Measurements from ENCODE around the gene KIAA1586.
"Not testable (repeated sequence)": the region's sequence is repeated elsewhere in the genome, so short reads cannot be mapped to it uniquely, and the experiment has no call there.

KIAA1586 gene, protein sequence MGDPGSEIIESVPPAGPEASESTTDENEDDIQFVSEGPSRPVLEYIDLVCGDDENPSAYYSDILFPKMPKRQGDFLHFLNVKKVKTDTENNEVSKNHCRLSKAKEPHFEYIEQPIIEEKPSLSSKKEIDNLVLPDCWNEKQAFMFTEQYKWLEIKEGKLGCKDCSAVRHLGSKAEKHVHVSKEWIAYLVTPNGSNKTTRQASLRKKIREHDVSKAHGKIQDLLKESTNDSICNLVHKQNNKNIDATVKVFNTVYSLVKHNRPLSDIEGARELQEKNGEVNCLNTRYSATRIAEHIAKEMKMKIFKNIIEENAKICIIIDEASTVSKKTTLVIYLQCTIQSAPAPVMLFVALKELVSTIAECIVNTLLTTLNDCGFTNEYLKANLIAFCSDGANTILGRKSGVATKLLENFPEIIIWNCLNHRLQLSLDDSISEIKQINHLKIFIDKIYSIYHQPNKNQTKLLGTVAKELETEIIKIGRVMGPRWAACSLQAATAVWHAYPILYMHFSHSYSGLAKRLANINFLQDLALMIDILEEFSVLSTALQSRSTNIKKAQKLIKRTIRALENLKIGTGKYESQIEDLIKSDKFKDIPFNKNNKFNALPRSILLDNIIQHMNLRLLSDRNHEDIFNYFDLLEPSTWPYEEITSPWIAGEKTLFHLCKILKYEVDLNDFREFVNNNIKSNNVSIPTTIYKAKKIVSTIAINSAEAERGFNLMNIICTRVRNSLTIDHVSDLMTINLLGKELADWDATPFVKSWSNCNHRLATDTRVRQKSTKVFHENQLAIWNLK

DNA sequence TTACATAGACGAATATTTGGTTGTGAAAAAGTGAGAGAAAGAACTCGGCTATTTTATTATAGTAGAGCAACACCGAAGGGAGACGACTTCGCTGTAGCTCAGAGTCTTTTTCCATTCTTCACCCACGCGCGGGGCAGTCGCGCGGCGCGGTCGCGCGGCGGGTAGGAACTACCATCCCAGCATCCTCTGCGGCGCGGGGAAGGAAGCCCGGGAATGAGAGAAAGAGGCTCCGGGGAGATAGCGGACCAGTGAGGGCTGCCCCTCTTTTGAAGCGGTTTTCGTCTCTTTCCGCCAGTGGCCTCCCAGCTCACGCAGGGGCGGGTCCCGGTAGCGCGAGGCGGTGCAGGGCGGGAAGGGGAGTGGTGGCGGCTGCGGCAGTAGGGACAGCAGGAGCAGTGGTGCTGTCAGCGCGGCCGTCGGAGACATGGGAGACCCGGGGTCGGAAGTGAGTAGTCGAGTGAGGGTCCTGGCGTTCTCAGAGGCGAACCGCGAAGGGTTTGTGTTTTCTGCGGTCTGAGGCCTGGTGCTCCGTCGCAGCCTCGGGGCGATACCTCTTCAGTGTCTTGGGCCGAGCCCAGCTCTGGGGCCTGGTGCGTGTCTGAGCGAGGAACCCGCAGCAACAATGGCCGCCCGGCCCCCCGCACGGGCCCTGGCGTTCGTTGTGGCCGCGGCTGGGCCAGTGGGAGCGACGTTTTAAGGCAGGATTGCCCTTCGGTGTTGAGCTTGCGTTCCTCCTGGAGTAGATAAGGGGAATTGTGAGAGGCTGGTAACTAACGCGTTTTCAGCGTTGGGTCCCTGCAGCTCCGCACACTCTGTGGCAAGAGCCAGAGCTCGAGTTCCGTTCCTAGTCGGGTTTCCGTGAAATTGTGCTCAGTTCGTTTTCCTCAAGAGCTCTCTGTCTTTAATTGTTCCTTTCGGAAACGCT, at the start of gene KIAA1586:
TSS of gene KIAA1586 (plus strand) at position 362 of the 925 bp plus-strand sequence. CDS start at position 425, 63 bp downstream.
- TF ChIP-seq L3MBTL2 (conservative IDR thresholded peaks at IDR 0.05): peak; percentile 95
- TF ChIP-seq TARDBP (IDR thresholded peaks at IDR 0.05): peak; percentile 67; the same call in 1 of the 2 replicates
- peak; percentile 85 for DNase-seq (ENCODE audit: extremely low spot score)
- CTCF ChIA-PET: not testable (repeated sequence)
- POLR2A ChIA-PET: interaction anchor here (0.6 to 1.5 kb wide), 5 partner anchors 10 to 379 kb away, joined by 3 to 4 read pairs (median 3); no protein-coding TSS in a partner anchor

DNA sequence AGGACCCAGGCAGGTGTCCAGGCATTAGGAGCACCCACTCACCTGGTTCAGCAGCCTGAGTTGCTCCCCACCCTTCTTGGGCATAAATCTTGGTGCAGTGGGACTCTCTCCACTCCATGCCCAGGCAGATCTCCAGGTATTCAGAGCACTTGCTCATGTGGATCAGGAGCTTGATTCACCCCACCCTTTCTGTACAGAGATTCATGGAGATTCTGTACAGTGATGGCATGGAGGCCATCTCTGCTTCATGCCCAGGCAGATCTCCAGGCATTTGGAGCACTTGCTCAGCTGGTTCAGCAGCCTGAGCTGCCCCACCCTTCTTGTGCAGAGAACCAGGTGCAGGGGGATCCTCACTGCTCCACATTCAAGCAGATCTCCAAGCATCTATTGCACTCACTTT, 47.4 kb upstream of the KIAA1586 start:
- CTCF ChIA-PET: no interaction called here
- no peak for DNase-seq (ENCODE audit: extremely low spot score)
- TF ChIP-seq NFRKB (IDR thresholded peaks at IDR 0.05) (no peak), L3MBTL2 (conservative IDR thresholded peaks at IDR 0.05) (no peak), LEF1 (IDR thresholded peaks at IDR 0.05; ENCODE audit: borderline replicate concordance) (no peak), HDGF (IDR thresholded peaks at IDR 0.05; ENCODE audit: borderline replicate concordance) (no peak), ELF4 (IDR thresholded peaks at IDR 0.05) (no peak), ZNF384 (IDR thresholded peaks at IDR 0.05) (no peak), FOXA1 (IDR thresholded peaks at IDR 0.05) (no peak), BHLHE40 (IDR thresholded peaks at IDR 0.05; ENCODE audit: borderline replicate concordance) (no peak), CTBP1 (IDR thresholded peaks at IDR 0.05; ENCODE audit: borderline replicate concordance) (no peak), SUZ12 (IDR thresholded peaks at IDR 0.05) (no peak), FOXM1 (IDR thresholded peaks at IDR 0.05; ENCODE audit: borderline replicate concordance) (no peak), ARNT (IDR thresholded peaks at IDR 0.05) (no peak), SP1 (IDR thresholded peaks at IDR 0.05) (no peak), TARDBP (IDR thresholded peaks at IDR 0.05) (no peak), FOXK2 (IDR thresholded peaks at IDR 0.05) (no peak)
- TF ChIP-seq, protein P1, sequence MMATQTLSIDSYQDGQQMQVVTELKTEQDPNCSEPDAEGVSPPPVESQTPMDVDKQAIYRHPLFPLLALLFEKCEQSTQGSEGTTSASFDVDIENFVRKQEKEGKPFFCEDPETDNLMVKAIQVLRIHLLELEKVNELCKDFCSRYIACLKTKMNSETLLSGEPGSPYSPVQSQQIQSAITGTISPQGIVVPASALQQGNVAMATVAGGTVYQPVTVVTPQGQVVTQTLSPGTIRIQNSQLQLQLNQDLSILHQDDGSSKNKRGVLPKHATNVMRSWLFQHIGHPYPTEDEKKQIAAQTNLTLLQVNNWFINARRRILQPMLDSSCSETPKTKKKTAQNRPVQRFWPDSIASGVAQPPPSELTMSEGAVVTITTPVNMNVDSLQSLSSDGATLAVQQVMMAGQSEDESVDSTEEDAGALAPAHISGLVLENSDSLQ (IDR thresholded peaks at IDR 0.05): no peak
- POLR2A ChIA-PET: no interaction called here

DNA sequence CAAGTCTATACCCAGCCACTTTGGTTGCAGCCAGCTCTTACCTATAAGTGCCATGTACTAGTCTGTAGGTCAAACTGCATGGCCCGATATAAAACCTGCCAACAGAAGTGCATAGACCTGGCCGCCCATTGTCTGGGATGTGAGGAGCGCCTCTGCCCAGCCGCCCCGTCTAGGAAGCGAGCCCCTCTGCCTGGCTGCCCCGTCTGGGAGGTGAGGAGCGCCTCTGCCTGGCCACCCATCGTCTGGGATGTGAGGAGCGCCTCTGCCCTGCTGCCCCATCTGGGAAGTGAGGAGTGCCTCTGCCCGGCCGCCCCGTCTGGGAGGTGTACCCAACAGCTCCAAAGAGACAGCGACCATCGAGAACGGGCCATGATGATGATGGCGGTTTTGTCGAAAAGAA, 46.7 kb upstream of the KIAA1586 start:
- CTCF ChIA-PET, POLR2A ChIA-PET: not testable (repeated sequence)

DNA sequence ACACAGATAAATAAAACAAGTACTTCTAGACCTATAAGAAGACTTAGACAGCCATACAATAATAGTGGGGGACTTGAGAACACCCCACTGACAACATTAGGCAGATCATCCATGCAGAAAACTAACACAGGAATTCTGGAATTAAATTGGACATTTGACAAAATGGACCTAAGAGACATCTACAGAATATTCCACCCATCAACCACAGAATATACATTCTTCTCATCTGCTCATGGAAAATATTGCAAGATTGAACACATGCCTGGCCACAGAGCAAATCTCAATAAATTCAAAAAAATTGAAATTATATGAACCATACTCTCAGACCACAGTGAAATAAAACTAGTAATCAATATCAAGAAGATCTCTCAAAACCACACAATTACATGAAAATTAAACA, 44.3 kb upstream of the KIAA1586 start:
- CTCF ChIA-PET: no interaction called here

More for the DNA sequence above, 46.7 kb upstream of the KIAA1586 start:
- not testable (repeated sequence) for DNase-seq (ENCODE audit: extremely low spot score)

DNA sequence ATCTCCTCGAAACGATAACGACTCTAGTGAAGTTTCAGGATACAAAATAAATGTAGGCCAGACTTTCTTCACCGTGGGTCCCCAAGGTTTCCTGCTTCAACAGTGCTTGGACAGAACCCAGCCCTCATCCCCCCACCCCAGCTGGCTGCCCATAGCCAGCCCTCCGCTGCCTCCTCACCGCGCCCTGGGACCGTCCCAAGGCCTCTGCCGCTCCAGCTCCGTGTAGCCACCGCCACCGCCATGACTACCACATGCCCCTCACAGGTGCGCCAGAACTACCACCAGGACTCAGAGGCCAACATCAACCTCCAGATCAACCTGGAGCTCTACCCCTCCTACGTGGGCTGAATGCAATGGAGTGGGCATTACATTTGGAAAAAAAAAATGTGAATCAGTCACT, 42.2 kb upstream of the KIAA1586 start:
- no peak for DNase-seq (ENCODE audit: extremely low spot score)
- CTCF ChIA-PET: no interaction called here
- TF ChIP-seq FOXK2 (IDR thresholded peaks at IDR 0.05): no peak
- no peak for TF ChIP-seq CTBP1 (IDR thresholded peaks at IDR 0.05; ENCODE audit: borderline replicate concordance)
- TF ChIP-seq NFRKB (IDR thresholded peaks at IDR 0.05): no peak
- TF ChIP-seq ELF4 (IDR thresholded peaks at IDR 0.05): no peak
- TF ChIP-seq, protein P1 (IDR thresholded peaks at IDR 0.05): no peak
- no peak for TF ChIP-seq BHLHE40 (IDR thresholded peaks at IDR 0.05; ENCODE audit: borderline replicate concordance)
- POLR2A ChIA-PET: no interaction called here

More for the DNA sequence above, 44.3 kb upstream of the KIAA1586 start:
- no peak for DNase-seq (ENCODE audit: extremely low spot score)
- POLR2A ChIA-PET: no interaction called here
- no peak for TF ChIP-seq TARDBP (IDR thresholded peaks at IDR 0.05)
- TF ChIP-seq ZNF384 (IDR thresholded peaks at IDR 0.05): no peak
- TF ChIP-seq LEF1 (IDR thresholded peaks at IDR 0.05; ENCODE audit: borderline replicate concordance): no peak
- TF ChIP-seq, protein P1 (IDR thresholded peaks at IDR 0.05): no peak
- TF ChIP-seq CTBP1 (IDR thresholded peaks at IDR 0.05; ENCODE audit: borderline replicate concordance): no peak
- no peak for TF ChIP-seq ARNT (IDR thresholded peaks at IDR 0.05)
- no peak for TF ChIP-seq SP1 (IDR thresholded peaks at IDR 0.05)
- TF ChIP-seq FOXM1 (IDR thresholded peaks at IDR 0.05; ENCODE audit: borderline replicate concordance): no peak
- no peak for TF ChIP-seq NFRKB (IDR thresholded peaks at IDR 0.05)
- TF ChIP-seq FOXA1 (IDR thresholded peaks at IDR 0.05): no peak
- TF ChIP-seq SUZ12 (IDR thresholded peaks at IDR 0.05): no peak
- no peak for TF ChIP-seq BHLHE40 (IDR thresholded peaks at IDR 0.05; ENCODE audit: borderline replicate concordance)
- TF ChIP-seq L3MBTL2 (conservative IDR thresholded peaks at IDR 0.05): no peak
- TF ChIP-seq ELF4 (IDR thresholded peaks at IDR 0.05): no peak
- TF ChIP-seq HDGF (IDR thresholded peaks at IDR 0.05; ENCODE audit: borderline replicate concordance): no peak
